Inflammatory macrophage (primary cell): ENCODE measurements around the gene TM9SF2.

ENCODE experiments used
- DNase-seq, 2 donors: peaks; one replicate each; pipeline ENCODE4 v3.0.0-alpha.2; 2020 to 2022

Gene TM9SF2

GRCh38 chr13:99495466-99496183 is 5.6 kb upstream of the TM9SF2 start:
- peak in 1 of 2 donors; percentile 16 for DNase-seq

GRCh38 chr13:99496184-99497142 is 4.8 kb upstream of the TM9SF2 start:
- DNase-seq, result peak; percentile 96 to 97

DNA sequence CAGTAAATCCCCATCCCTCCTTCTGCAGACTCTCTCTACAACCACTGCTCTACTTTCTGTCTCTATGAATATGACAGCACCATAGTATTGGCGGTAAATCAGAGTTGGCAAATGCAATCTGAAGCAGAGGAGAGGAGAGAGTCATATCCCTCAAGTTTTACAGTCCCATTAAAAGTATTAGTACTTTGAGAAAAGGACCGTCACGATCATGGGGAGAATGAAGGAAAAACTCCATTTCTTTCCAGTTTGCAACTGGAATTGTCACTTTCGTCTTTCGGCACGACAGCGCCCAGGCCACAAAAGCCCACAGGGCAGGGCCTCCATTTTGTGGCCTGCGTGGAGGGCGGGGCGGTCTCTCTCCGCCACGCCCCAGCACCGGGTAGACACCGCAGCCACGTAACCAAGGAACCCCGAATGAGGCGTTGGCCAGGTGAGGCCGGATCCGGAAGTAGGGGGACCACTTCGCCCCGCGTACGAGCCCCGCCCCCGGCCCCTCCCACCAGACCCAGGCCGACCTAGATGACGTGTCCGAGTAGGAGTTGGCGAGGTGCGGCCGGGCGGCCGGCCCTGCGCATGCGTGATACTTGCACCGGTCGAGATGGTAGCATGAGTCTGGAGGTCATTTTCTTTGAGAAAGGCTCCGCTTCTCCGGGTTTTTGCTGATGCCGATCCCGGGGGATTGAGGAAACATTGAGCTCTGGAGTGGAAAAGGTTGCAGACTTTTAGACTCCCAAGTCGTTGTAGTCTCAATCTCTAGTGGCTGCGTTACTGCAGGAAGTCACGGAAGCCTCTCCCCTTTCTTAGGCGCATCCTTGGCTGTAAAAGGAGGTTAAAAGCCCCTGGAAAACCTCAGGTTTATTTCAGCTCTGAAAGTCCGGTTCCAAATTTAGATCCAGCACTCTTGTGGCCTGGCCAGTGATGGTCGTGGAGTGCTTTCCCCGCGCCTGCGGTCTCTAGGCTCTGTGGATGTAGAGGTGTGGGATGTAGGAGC is 2.8 kb upstream of the TM9SF2 start:
- peak; percentile 92 to 94 for DNase-seq

GRCh38 chr13:99500839-99501183 is 461 bp upstream of the TM9SF2 start:
- DNase-seq, result no peak

GRCh38 chr13:99501848-99502301 is 603 bp downstream of the TM9SF2 start:
- peak; percentile 50 to 57 for DNase-seq

DNA sequence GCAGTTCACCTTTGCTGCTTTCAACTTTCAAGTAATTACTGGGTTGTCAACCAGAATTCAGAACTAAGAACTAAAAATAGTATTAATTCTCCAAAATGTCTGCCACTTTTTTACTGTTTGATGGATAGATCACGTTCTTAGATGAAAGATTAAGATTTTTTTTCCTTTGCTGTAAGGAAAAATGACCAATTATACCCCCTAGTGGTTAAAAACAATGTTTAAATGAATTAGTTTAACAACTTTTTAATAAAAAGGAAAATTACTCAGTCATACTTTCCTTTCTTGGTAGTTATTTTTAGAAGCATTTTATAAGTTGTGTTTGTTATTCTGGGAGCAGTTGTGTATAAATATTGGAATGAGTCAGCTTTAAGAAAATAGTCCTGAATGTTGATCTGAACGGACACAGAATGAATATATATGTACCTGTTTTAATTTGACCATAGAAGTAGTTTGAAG is 4.6 kb downstream of the TM9SF2 start:
- DNase-seq, result peak in 1 of 2 donors; percentile 34

GRCh38 chr13:99506634-99507033 is 5.4 kb downstream of the TM9SF2 start:
- DNase-seq, result peak; percentile 54 to 61

DNA sequence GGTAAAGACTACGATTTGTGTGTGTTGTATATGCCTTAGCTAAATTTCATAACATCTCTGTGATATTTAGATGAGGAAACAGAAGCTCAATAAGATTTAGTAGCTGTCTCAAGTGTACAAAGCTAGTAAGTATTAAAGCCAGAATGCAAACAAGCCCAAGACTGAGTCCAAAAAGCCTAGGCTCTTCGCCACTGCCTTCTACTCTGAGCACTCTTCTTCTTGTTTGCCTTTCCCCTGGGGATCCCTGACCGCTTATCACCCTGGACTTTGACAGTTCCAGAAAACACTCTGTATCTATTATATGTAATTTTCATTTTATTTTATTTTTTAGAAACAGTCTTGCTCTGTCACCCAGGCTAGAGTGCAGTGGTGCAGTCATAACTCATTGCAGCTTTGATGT is 5.8 kb downstream of the TM9SF2 start:
- peak in 1 of 2 donors; percentile 28 for DNase-seq

DNA sequence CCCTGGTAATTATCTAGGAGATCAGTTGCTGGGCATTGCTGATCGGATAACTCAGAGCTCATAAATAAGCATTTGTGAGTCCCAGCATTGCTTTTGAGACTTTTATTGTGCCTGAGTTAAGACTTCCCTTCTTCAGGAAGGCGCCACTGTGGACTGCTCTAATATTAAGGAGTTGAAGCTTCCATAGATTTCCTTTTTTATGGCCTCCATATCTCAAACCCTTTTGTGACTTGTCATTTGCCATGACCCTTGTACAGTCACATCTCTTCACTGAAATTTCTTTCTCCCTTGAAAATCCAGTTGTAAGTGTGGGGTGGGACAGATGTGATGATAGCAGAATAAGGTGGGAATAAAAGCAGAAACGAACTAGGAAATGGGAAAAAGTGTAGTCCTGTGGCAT is 6.3 kb downstream of the TM9SF2 start:
- no peak for DNase-seq

DNA sequence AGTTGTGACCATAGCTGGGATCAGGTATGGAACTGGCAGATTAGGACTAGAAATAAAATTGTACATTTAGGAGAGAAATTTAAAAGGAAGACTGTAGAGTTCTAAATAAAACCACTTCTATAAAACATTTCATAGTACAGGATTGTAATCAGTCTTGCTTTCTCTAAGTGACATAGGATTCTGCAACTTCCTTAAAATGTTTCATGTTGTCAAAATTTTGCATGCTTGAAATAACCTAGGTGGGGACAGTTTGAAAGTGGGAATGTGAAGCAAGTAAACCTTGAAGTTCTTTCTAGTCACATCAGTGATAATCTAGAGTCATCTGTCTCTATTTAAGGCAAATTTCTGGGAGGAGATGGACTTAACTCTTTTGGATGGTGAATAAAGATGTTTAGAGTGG is 6.7 kb downstream of the TM9SF2 start:
- peak in 1 of 2 donors; percentile 42 for DNase-seq

DNA sequence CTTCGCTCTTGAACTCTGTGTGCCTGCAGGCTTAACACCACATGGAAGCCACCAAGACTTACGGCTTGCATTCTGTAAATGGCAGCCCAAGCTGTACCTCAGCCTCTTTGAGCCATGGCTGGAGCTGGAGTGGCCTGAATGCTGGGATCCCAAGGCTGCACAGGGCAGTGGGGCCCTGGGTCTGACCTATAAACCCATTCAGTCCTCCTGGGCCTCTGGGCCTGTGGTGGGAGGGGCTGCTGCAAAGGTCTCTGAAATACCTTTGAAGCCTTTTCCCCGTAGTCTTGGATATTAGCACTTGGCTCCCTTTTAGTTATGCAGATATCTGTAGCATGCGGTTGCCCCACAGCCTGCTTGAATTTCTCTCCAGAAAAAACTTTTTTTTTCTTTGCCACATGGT is 8.2 kb downstream of the TM9SF2 start:
- DNase-seq, result no peak

DNA sequence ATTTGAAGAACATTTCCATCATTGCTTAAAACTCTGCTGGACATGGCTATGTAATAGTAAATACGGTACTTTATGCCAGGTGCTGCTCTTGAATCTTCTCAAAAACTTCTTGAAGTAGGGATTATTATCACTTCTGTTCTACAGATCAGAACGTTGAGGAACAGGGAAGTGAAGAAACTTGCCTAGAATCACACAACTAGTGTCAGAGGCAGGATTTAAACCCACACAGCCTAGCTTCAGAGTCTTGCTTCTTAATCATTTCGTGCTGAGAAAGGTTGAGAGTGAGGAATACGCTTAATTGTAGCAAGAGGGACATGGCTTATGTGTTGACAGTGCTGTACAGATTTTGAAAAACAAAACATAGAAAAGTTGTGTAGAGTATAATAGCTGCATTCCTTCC is 13.5 kb downstream of the TM9SF2 start:
- peak; percentile 50 to 60 for DNase-seq

DNA sequence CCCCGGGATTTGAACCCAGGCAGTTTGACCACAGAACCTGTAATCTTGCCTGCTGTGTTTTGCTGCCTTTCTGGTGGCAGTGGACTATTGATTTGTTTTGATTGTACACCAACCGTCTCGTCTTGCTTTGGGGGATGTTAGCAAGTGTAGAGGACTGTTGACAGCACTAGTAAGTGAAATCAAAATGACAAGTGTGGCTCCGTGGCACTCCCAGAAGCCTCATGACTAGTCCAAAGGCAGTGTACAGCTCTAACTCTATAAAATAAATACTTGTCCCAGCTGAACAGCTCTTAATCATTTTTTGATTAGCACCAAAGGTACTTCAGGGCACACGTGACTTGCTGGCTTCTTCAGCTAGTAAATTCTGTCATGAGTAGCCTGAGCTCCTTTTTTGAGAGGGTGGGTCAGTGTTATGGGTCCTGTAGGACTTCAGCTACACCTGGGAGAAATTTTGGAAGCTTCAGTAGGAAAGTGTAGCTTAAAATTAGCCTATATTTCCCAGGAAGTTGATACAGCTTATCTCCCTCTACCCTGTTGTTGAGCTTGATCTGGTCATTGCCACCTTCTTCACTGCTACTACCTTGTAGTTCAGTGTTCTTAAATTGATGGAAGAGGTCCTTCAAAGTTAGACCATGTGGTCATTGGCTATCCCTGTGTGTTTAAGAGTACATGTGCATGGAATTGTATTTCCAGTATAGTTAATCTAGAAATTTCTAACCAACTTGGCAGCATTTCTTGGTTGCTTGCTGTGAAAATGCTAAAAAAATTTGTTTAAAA is 15.1 kb downstream of the TM9SF2 start:
- no peak for DNase-seq

- DNase-seq, result no peak
Measured at GRCh38 chr13:99517577-99517976, 16.3 kb downstream of the TM9SF2 start.

- no peak for DNase-seq
Measured at GRCh38 chr13:99517984-99518383, 16.7 kb downstream of the TM9SF2 start.

DNA sequence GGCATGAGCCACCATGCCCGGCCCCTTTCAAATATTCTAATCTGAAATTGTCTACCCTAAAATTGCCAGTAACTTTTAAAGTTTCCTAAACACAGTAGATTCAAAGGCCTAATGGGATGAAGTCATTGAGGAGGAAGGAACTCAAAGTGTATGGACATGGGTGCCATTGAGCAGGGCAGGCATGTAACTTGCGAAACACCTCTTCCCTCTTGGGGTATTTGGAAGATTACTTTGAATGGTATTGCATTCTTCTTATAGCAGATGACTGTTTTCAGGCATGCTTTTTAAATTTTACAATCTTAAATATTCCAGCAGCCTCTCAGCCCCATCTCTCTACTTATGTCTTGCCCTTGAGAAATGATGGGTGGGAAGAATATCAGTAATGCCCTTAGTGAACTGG is 21.0 kb downstream of the TM9SF2 start:
- peak; percentile 24 to 26 for DNase-seq

GRCh38 chr13:99523838-99524237 is 22.6 kb downstream of the TM9SF2 start:
- no peak for DNase-seq

DNA sequence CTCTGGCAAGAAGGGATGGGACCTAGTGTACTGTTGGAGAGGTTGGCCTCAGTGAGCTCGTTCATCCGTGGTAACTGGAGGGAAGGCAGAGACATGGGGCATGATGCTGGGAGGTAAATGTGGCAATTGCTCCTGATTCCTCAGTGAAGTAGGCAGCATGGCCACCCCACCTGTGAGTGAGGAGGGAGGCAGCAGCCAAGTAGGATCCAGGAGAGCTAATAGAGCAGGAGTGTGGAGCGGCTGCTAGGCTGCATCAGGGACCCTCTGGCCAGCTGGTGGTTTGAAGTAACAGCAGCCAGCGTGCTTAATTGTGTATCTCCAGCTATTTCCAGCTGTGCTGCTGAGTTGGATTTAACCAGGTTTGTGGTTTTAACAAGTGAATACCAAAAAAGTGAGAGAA is 24.7 kb downstream of the TM9SF2 start:
- DNase-seq, result no peak

- DNase-seq, result peak in 1 of 2 donors; percentile 54
Measured at GRCh38 chr13:99526549-99526948, 25.3 kb downstream of the TM9SF2 start.

DNA sequence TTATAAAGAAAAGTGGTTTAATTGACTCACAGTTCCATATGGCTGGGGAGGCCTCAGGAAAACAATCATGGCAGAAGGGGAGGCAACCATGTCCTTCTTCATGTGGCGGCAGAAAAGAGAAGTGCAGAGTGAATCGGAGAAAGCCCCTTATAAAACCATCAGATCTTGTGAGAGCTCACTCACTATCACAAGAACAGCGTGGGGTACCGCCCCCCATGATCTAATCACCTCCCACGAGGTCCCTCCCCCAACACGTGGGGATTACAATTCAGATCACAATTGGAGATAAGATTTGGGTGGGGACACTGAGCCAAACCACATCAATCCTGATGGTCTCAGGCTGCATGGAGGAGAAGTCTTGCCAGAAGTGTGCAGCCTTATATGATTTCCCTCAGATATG is 26.0 kb downstream of the TM9SF2 start:
- DNase-seq, result peak; percentile 21 to 27

DNA sequence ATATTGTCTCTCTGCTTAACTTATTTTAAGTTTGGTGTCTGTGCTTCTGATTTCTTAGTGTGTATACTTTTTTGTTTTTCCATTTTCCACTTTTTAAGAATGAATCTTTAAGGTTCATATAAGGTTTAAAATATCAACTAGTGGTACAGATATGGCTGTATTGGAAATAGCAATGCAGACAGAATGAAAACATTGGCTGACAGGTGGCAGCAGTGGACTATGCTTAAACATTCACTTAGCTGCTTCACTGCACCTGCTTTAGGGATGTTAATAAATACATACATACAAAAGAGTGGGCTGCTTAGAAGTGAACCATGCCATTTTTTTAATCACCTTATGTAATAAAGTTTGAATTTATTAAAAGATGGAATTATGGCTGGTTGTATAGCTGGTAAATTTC is 27.3 kb downstream of the TM9SF2 start:
- DNase-seq, result no peak

GRCh38 chr13:99536023-99536422 is 34.8 kb downstream of the TM9SF2 start:
- DNase-seq, result no peak
